ENCODE data around the gene CDKAL1. TPM values are rescaled to one million over a fixed set of nuclear protein-coding genes. Genes with fewer than 3 reads are reported as not detected.

CDKAL1 gene
- total RNA-seq, 5 donors from 2014 or later (not counting 1 experiment from before 2014, with no cell fraction given), result 18.8 to 29.9 (median 20.5) TPM

- Histone ChIP-seq H3K4me3 (ENCODE audit: control insufficient read depth in 1 of 2, extremely low read depth in 1 of 2, low read length in 1 of 2) (no peak overlapping the region), H3K27ac (ENCODE audit: low read length) (no peak overlapping the region), H3K27me3 (replicated peaks in 1 of 2; ENCODE audit: control insufficient read depth in 2 of 2, extremely low read depth in 1 of 2, insufficient read depth in 2 of 2, low read length in 1 of 2) (no peaks in the 10 kb centered on the region), H3K9me3 (peaks cover 3% of the 10 kb centered on the region), H3K4me1 (ENCODE audit: control insufficient read depth in 1 of 2, extremely low read depth in 1 of 2, insufficient read depth in 2 of 2, low read length in 2 of 2) (no peaks in the 10 kb centered on the region), H3K36me3 (ENCODE audit: control insufficient read depth in 2 of 2, extremely low read depth in 1 of 2, insufficient read depth in 1 of 2, low read length in 1 of 2) (peaks cover under 1 to 3% of the 10 kb centered on the region in 2 donors)
- ATAC-seq (replicated peaks in 1 of 4), result no peak
- ChIA-PET POLR2A (no interaction called here), CTCF (no interaction called here)
- no peak for DNase-seq
- H3K4me1 Mint-ChIP-seq, result peaks cover 0 to 2% (median 0%) of the 10 kb centered on the region in 3 donors
- no peak overlapping the region for H3K4me3 Mint-ChIP-seq
- H3K9me3 Mint-ChIP-seq, result peaks cover 0 to 14% (median 4%) of the 10 kb centered on the region in 3 donors
- no peak overlapping the region for H3K27ac Mint-ChIP-seq
- H3K27me3 Mint-ChIP-seq, result no peaks in the 10 kb centered on the region
- H3K36me3 Mint-ChIP-seq, result peaks cover 74% of the 10 kb centered on the region
- WGBS (ENCODE audit: insufficient coverage), result no CpG with 5 or more reads among the region's 2 CpGs
Measured at GRCh38 chr6:21027507-21027906, 493.2 kb downstream of the CDKAL1 start.

GRCh38 chr6:21031182-21031581 is 496.9 kb downstream of the CDKAL1 start:
- WGBS (ENCODE audit: insufficient coverage), result 100% methylated on average over 3 of the region's 5 CpGs
- Histone ChIP-seq H3K4me1 (ENCODE audit: control insufficient read depth in 1 of 2, extremely low read depth in 1 of 2, insufficient read depth in 2 of 2, low read length in 2 of 2) (no peaks in the 10 kb centered on the region), H3K9me3 (peaks cover 3% of the 10 kb centered on the region), H3K4me3 (ENCODE audit: control insufficient read depth in 1 of 2, extremely low read depth in 1 of 2, low read length in 1 of 2) (no peak overlapping the region), H3K36me3 (ENCODE audit: control insufficient read depth in 2 of 2, extremely low read depth in 1 of 2, insufficient read depth in 1 of 2, low read length in 1 of 2) (peaks cover 0 to 3% of the 10 kb centered on the region in 2 donors), H3K27ac (ENCODE audit: low read length) (no peak overlapping the region), H3K27me3 (replicated peaks in 1 of 2; ENCODE audit: control insufficient read depth in 2 of 2, extremely low read depth in 1 of 2, insufficient read depth in 2 of 2, low read length in 1 of 2) (no peaks in the 10 kb centered on the region)
- DNase-seq (no peak), ATAC-seq (replicated peaks in 1 of 4) (no peak)
- Mint-ChIP-seq H3K36me3 (peaks cover 58% of the 10 kb centered on the region), H3K27ac (no peak overlapping the region), H3K4me1 (no peaks in the 10 kb centered on the region), H3K27me3 (no peaks in the 10 kb centered on the region), H3K4me3 (no peak overlapping the region), H3K9me3 (peaks cover 0 to 11% (median 4%) of the 10 kb centered on the region in 3 donors)
- ChIA-PET POLR2A (interaction anchor here in 1 of 2 donors (0.6 kb wide), 1 partner anchor 58 kb away, joined by 3 read pairs; no protein-coding TSS in a partner anchor), CTCF (no interaction called here)

- Mint-ChIP-seq H3K36me3 (peaks cover 54% of the 10 kb centered on the region), H3K9me3 (no peaks in the 10 kb centered on the region), H3K27ac (no peak overlapping the region), H3K4me1 (peaks cover 0 to 2% (median 0%) of the 10 kb centered on the region in 3 donors), H3K4me3 (no peak overlapping the region), H3K27me3 (no peaks in the 10 kb centered on the region)
- H3K4me1 ChIP-seq (ENCODE audit: control insufficient read depth in 1 of 2, extremely low read depth in 1 of 2, insufficient read depth in 2 of 2, low read length in 2 of 2), result no peaks in the 10 kb centered on the region
- no peaks in the 10 kb centered on the region for H3K36me3 ChIP-seq (ENCODE audit: control insufficient read depth in 2 of 2, extremely low read depth in 1 of 2, insufficient read depth in 1 of 2, low read length in 1 of 2)
- H3K9me3 ChIP-seq, result no peaks in the 10 kb centered on the region
- H3K27ac ChIP-seq (ENCODE audit: low read length), result no peak overlapping the region
- CTCF ChIA-PET, result no interaction called here
- WGBS (ENCODE audit: insufficient coverage), result no CpG with 5 or more reads among the region's 1 CpG
- H3K4me3 ChIP-seq (ENCODE audit: control insufficient read depth in 1 of 2, extremely low read depth in 1 of 2, low read length in 1 of 2), result no peak overlapping the region
- no peaks in the 10 kb centered on the region for H3K27me3 ChIP-seq (replicated peaks in 1 of 2; ENCODE audit: control insufficient read depth in 2 of 2, extremely low read depth in 1 of 2, insufficient read depth in 2 of 2, low read length in 1 of 2)
- ATAC-seq (replicated peaks in 1 of 4), result no peak
- POLR2A ChIA-PET, result no interaction called here
- DNase-seq, result no peak
Measured at GRCh38 chr6:21033084-21033483, 498.8 kb downstream of the CDKAL1 start.

GRCh38 chr6:21033575-21034026 is 499.3 kb downstream of the CDKAL1 start:
- POLR2A ChIA-PET, result no interaction called here
- Histone ChIP-seq H3K27ac (ENCODE audit: low read length) (no peak overlapping the region), H3K36me3 (ENCODE audit: control insufficient read depth in 2 of 2, extremely low read depth in 1 of 2, insufficient read depth in 1 of 2, low read length in 1 of 2) (no peaks in the 10 kb centered on the region), H3K27me3 (replicated peaks in 1 of 2; ENCODE audit: control insufficient read depth in 2 of 2, extremely low read depth in 1 of 2, insufficient read depth in 2 of 2, low read length in 1 of 2) (no peaks in the 10 kb centered on the region), H3K4me3 (ENCODE audit: control insufficient read depth in 1 of 2, extremely low read depth in 1 of 2, low read length in 1 of 2) (no peak overlapping the region), H3K9me3 (no peaks in the 10 kb centered on the region), H3K4me1 (ENCODE audit: control insufficient read depth in 1 of 2, extremely low read depth in 1 of 2, insufficient read depth in 2 of 2, low read length in 2 of 2) (no peaks in the 10 kb centered on the region)
- no peak overlapping the region for H3K4me3 Mint-ChIP-seq
- H3K36me3 Mint-ChIP-seq, result peaks cover 52% of the 10 kb centered on the region
- H3K9me3 Mint-ChIP-seq, result no peaks in the 10 kb centered on the region
- no peak overlapping the region for H3K27ac Mint-ChIP-seq
- no peaks in the 10 kb centered on the region for H3K27me3 Mint-ChIP-seq
- WGBS (ENCODE audit: insufficient coverage), result 100% methylated on average over 4 of the region's 4 CpGs
- peaks cover 0 to 2% (median 0%) of the 10 kb centered on the region in 3 donors for H3K4me1 Mint-ChIP-seq
- CTCF ChIA-PET, result no interaction called here
- no peak for ATAC-seq (replicated peaks in 1 of 4)
- DNase-seq, result no peak

GRCh38 chr6:21034345-21034744 is 500.1 kb downstream of the CDKAL1 start:
- ChIA-PET CTCF (no interaction called here), POLR2A (interaction anchor here in 1 of 2 donors (0.6 kb wide), 1 partner anchor 595 kb away, joined by 3 read pairs; no protein-coding TSS in a partner anchor)
- Mint-ChIP-seq H3K9me3 (no peaks in the 10 kb centered on the region), H3K27ac (no peak overlapping the region), H3K27me3 (no peaks in the 10 kb centered on the region), H3K4me1 (peaks cover 0 to 2% (median 0%) of the 10 kb centered on the region in 3 donors), H3K36me3 (peaks cover 44% of the 10 kb centered on the region), H3K4me3 (no peak overlapping the region)
- Histone ChIP-seq H3K27me3 (replicated peaks in 1 of 2; ENCODE audit: control insufficient read depth in 2 of 2, extremely low read depth in 1 of 2, insufficient read depth in 2 of 2, low read length in 1 of 2) (no peaks in the 10 kb centered on the region), H3K27ac (ENCODE audit: low read length) (no peak overlapping the region), H3K9me3 (no peaks in the 10 kb centered on the region), H3K4me3 (ENCODE audit: control insufficient read depth in 1 of 2, extremely low read depth in 1 of 2, low read length in 1 of 2) (no peak overlapping the region), H3K36me3 (ENCODE audit: control insufficient read depth in 2 of 2, extremely low read depth in 1 of 2, insufficient read depth in 1 of 2, low read length in 1 of 2) (no peaks in the 10 kb centered on the region), H3K4me1 (ENCODE audit: control insufficient read depth in 1 of 2, extremely low read depth in 1 of 2, insufficient read depth in 2 of 2, low read length in 2 of 2) (no peaks in the 10 kb centered on the region)
- DNase-seq (no peak), ATAC-seq (replicated peaks in 1 of 4) (no peak)
- no CpG with 5 or more reads among the region's 3 CpGs for WGBS (ENCODE audit: insufficient coverage)

GRCh38 chr6:21037453-21037852 is 503.2 kb downstream of the CDKAL1 start:
- Histone ChIP-seq H3K9me3 (no peaks in the 10 kb centered on the region), H3K27ac (ENCODE audit: low read length) (no peak overlapping the region), H3K27me3 (replicated peaks in 1 of 2; ENCODE audit: control insufficient read depth in 2 of 2, extremely low read depth in 1 of 2, insufficient read depth in 2 of 2, low read length in 1 of 2) (no peaks in the 10 kb centered on the region), H3K36me3 (ENCODE audit: control insufficient read depth in 2 of 2, extremely low read depth in 1 of 2, insufficient read depth in 1 of 2, low read length in 1 of 2) (no peaks in the 10 kb centered on the region), H3K4me1 (ENCODE audit: control insufficient read depth in 1 of 2, extremely low read depth in 1 of 2, insufficient read depth in 2 of 2, low read length in 2 of 2) (no peaks in the 10 kb centered on the region), H3K4me3 (ENCODE audit: control insufficient read depth in 1 of 2, extremely low read depth in 1 of 2, low read length in 1 of 2) (no peak overlapping the region)
- Mint-ChIP-seq H3K27me3 (no peaks in the 10 kb centered on the region), H3K36me3 (peaks cover 27% of the 10 kb centered on the region), H3K4me3 (no peak overlapping the region), H3K4me1 (peaks cover 0 to 4% (median 2%) of the 10 kb centered on the region in 3 donors), H3K9me3 (no peaks in the 10 kb centered on the region), H3K27ac (no peak overlapping the region)
- DNase-seq, result no peak
- ChIA-PET CTCF (interaction anchor here in 1 of 2 donors (0.6 kb wide), 1 partner anchor 154 kb away, joined by 3 read pairs; no protein-coding TSS in a partner anchor), POLR2A (no interaction called here)
- no peak for ATAC-seq (replicated peaks in 1 of 4)
- no CpG with 5 or more reads among the region's 1 CpG for WGBS (ENCODE audit: insufficient coverage)

GRCh38 chr6:21039926-21040325 is 505.7 kb downstream of the CDKAL1 start:
- H3K27ac Mint-ChIP-seq, result no peak overlapping the region
- H3K9me3 Mint-ChIP-seq, result no peaks in the 10 kb centered on the region
- H3K27me3 Mint-ChIP-seq, result no peaks in the 10 kb centered on the region
- Histone ChIP-seq H3K4me1 (ENCODE audit: control insufficient read depth in 1 of 2, extremely low read depth in 1 of 2, insufficient read depth in 2 of 2, low read length in 2 of 2) (no peaks in the 10 kb centered on the region), H3K9me3 (no peaks in the 10 kb centered on the region), H3K4me3 (ENCODE audit: control insufficient read depth in 1 of 2, extremely low read depth in 1 of 2, low read length in 1 of 2) (no peak overlapping the region), H3K27ac (ENCODE audit: low read length) (no peak overlapping the region), H3K27me3 (replicated peaks in 1 of 2; ENCODE audit: control insufficient read depth in 2 of 2, extremely low read depth in 1 of 2, insufficient read depth in 2 of 2, low read length in 1 of 2) (no peaks in the 10 kb centered on the region), H3K36me3 (ENCODE audit: control insufficient read depth in 2 of 2, extremely low read depth in 1 of 2, insufficient read depth in 1 of 2, low read length in 1 of 2) (no peaks in the 10 kb centered on the region)
- no peak for DNase-seq
- ChIA-PET POLR2A (no interaction called here), CTCF (no interaction called here)
- no peak for ATAC-seq (replicated peaks in 1 of 4)
- peaks cover 0 to 8% (median 2%) of the 10 kb centered on the region in 3 donors for H3K4me1 Mint-ChIP-seq
- WGBS (ENCODE audit: insufficient coverage), result 100% methylated on average over 1 of the region's 7 CpGs
- H3K36me3 Mint-ChIP-seq, result peaks cover 26% of the 10 kb centered on the region
- no peak overlapping the region for H3K4me3 Mint-ChIP-seq

Measured in T-cell (primary cell).